Measurements from ENCODE around the gene SDC3. TPM values are rescaled to one million over a fixed set of nuclear protein-coding genes. Genes with fewer than 3 reads are reported as not detected.

Gene SDC3
- total RNA-seq, 1 experiment from 2014 or later, result 15.5 TPM

GRCh38 chr1:30904962-30905335 is 3.6 kb downstream of the SDC3 start:
- DNase-seq (ENCODE audit: low spot score), result no peak

GRCh38 chr1:30904191-30904961 is 4.2 kb downstream of the SDC3 start:
- DNase-seq (ENCODE audit: low spot score), result no peak

- no peak for DNase-seq (ENCODE audit: low spot score)
These were observed 5.1 kb downstream of the SDC3 start for GRCh38 chr1:30903343-30904034.

- no peak for DNase-seq (ENCODE audit: low spot score)
These were observed 5.8 kb downstream of the SDC3 start for GRCh38 chr1:30902593-30903290.

GRCh38 chr1:30901798-30902581 is 6.6 kb downstream of the SDC3 start:
- peak; percentile 43 for DNase-seq (ENCODE audit: low spot score)

GRCh38 chr1:30900931-30901560 is 7.5 kb downstream of the SDC3 start:
- DNase-seq (ENCODE audit: low spot score), result no peak

- no peak for DNase-seq (ENCODE audit: low spot score)
These were observed 8.1 kb downstream of the SDC3 start for GRCh38 chr1:30900486-30900885.

- no peak for DNase-seq (ENCODE audit: low spot score)
These were observed 8.8 kb downstream of the SDC3 start for GRCh38 chr1:30899577-30900389.

GRCh38 chr1:30898031-30898815 is 10.3 kb downstream of the SDC3 start:
- DNase-seq (ENCODE audit: low spot score), result no peak

- DNase-seq (ENCODE audit: low spot score), result no peak
These were observed 11.7 kb downstream of the SDC3 start for GRCh38 chr1:30896905-30897304.

GRCh38 chr1:30895944-30896660 is 12.5 kb downstream of the SDC3 start:
- DNase-seq (ENCODE audit: low spot score), result no peak

GRCh38 chr1:30895382-30895943 is 13.1 kb downstream of the SDC3 start:
- no peak for DNase-seq (ENCODE audit: low spot score)

- no peak for DNase-seq (ENCODE audit: low spot score)
These were observed 14.0 kb downstream of the SDC3 start for GRCh38 chr1:30894508-30894973.

GRCh38 chr1:30893776-30894507 is 14.6 kb downstream of the SDC3 start:
- DNase-seq (ENCODE audit: low spot score), result no peak

GRCh38 chr1:30892671-30893073 is 15.9 kb downstream of the SDC3 start:
- no peak for DNase-seq (ENCODE audit: low spot score)

GRCh38 chr1:30891227-30891552 is 17.4 kb downstream of the SDC3 start:
- no peak for DNase-seq (ENCODE audit: low spot score)

- DNase-seq (ENCODE audit: low spot score), result no peak
These were observed 17.9 kb downstream of the SDC3 start for GRCh38 chr1:30890502-30891226.

Measured in H4 (cell line).